HFF-Myc (cell line): Measurements from ENCODE around the gene ANKS1A.

Experiments
- DNase-seq: peaks from one replicate; pipeline ENCODE4 v3.0.0-alpha.2; 2011; ENCODE audit warnings: low read depth; ENCODE audit errors: extremely low read depth
- H3K4me3 ChIP-seq: replicated peaks from 2 replicates; pipeline ENCODE4 v1.5.1; 2011; ENCODE audit warnings: low read depth, mild to moderate bottlenecking, control low read depth, low read length
- TF ChIP-seq, protein P1 (sequence below): IDR thresholded peaks from 2 replicates; pipeline ENCODE4 v1.5.1; 2012; ENCODE audit warnings: mild to moderate bottlenecking, low read depth, low read length, control low read depth; ENCODE audit errors: missing control alignments

The ANKS1A gene

DNA sequence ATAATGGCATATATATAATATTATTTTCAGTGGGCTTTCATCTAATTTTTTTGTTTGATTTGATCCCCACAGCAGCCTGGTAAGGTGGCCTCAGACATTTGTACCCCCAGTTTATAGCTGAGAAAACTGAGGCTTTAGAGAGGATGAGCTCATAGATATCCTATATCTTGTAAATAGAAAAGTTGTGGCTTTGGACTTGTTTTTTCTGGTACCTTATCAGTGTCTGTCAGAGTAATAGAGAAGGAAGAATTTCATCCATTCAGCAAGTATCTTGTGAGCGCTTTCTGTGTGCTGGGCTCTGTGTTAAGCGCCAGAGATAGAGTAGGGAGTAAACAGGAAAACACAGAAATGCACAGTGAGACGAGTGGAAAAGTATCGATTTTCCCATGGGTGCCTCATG lies 29.1 kb upstream of the ANKS1A start:
- TF ChIP-seq, protein P1, sequence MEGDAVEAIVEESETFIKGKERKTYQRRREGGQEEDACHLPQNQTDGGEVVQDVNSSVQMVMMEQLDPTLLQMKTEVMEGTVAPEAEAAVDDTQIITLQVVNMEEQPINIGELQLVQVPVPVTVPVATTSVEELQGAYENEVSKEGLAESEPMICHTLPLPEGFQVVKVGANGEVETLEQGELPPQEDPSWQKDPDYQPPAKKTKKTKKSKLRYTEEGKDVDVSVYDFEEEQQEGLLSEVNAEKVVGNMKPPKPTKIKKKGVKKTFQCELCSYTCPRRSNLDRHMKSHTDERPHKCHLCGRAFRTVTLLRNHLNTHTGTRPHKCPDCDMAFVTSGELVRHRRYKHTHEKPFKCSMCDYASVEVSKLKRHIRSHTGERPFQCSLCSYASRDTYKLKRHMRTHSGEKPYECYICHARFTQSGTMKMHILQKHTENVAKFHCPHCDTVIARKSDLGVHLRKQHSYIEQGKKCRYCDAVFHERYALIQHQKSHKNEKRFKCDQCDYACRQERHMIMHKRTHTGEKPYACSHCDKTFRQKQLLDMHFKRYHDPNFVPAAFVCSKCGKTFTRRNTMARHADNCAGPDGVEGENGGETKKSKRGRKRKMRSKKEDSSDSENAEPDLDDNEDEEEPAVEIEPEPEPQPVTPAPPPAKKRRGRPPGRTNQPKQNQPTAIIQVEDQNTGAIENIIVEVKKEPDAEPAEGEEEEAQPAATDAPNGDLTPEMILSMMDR = no peak
- DNase-seq = no peak
- H3K4me3 ChIP-seq = no peak overlapping the region

DNA sequence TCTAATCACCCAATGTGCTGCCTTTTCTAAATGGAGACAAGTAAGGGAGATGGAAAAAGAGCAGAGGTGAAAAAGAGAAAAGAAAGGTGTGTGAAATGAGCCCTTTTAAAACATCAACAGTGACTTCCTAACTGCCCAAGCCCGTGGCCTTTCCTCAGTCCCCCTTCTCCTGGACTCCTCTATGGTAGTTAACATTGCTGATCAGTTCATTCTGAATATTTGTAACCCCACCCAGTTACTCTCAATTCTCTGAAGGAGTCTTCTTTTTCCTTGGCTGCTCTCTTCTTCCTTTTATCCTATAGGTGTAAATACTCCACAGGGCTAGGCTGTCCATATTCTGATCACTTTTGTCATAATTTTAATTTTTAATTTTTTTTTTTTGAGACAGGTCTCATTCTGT lies 28.3 kb upstream of the ANKS1A start:
- DNase-seq = no peak
- H3K4me3 ChIP-seq = no peak overlapping the region
- TF ChIP-seq, protein P1 = no peak

DNA sequence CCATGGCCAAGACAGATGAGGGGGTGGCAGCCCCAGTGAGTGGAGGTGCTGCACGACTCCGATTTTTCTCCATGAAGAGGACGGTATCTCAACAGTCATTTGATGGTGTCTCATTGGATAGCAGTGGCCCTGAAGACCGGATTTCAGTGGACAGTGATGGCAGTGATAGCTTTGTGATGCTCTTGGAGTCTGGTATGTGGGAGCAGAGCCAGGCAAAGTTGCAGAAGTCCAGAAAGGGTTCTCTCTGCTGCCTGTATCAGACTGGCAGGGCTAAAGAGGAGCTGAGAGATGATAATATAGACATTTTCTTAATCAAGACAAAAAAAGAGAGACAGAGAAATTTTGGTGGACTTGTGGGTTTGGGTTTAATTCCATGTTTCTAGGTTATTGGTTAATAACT lies 25.0 kb upstream of the ANKS1A start:
- no peak overlapping the region for H3K4me3 ChIP-seq
- DNase-seq = no peak
- TF ChIP-seq, protein P1 = no peak

DNA sequence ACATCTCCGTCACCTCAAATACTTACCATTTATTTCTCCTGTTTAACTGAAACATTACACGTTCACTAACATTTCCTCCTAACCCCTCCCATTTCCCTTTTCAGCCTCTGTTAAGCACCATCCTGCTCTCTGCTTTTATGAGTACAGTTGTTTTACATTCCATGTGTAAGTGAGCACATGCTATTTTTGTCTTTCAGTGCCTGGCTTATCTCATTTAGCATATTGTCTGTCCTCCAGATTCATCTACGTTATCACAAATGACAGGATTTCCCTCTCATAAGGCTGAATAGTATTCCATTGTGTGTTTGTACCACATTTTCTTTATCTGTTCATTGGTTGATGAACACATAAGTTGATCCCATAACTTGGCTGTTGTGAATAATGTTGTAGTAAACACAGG lies 23.9 kb upstream of the ANKS1A start:
- H3K4me3 ChIP-seq = no peak overlapping the region
- DNase-seq = no peak
- TF ChIP-seq, protein P1 = no peak

GRCh38 chr6:34866509-34866908 lies 22.5 kb upstream of the ANKS1A start:
- DNase-seq = no peak
- TF ChIP-seq, protein P1 = no peak
- no peak overlapping the region for H3K4me3 ChIP-seq

GRCh38 chr6:34867484-34867883 lies 21.6 kb upstream of the ANKS1A start:
- TF ChIP-seq, protein P1 = peak; percentile 15
- no peak overlapping the region for H3K4me3 ChIP-seq
- no peak for DNase-seq

DNA sequence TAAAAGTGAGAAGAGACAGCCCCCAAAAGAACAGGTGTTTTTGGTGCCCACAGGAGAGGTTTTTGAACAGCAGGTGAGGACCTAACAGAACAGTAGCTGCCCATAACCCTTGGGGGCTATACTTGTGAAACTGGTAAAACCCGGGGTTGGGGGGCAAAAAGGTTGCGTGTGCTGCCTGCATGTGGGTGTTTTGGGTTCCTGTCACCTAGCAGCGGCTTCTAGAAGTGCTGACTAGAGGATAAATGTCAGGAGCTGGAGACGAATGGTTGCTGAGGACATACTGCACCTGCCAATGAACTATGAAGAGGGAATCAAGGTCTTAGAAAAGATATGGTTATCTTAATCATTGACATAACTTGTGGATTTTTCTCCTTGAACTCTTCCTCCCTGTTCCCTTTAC lies 17.2 kb upstream of the ANKS1A start:
- no peak overlapping the region for H3K4me3 ChIP-seq
- no peak for DNase-seq

More for the DNA sequence above, 17.2 kb upstream of the ANKS1A start:
- TF ChIP-seq, protein P1 = no peak
